Left lung (tissue), 10 donors: ENCODE measurements around the gene PRKAB2. TPM values are rescaled to one million over a fixed set of nuclear protein-coding genes. Genes with fewer than 3 reads are reported as not detected.
A peak's percentile ranks its signal among the peaks of the same experiment; 100 is the strongest.

Experiments
- ATAC-seq: fragments of 200-7000 bp; cut with Tn5 transposase; one replicate; pipeline ENCODE4 v1.9.1; 2020; ENCODE audit warnings: moderate library complexity
- DNase-seq, 4 donors: peaks; one replicate each; pipeline ENCODE4 v3.0.0-alpha.2; 2013 to 2020
- H3K27ac ChIP-seq, 2 donors: fragments of 200-600 bp; sonication (generic) in 1 of 2; one replicate each; pipeline versions ENCODE4 v1.5.0 to v1.8.0; 2020 to 2021
- H3K27me3 ChIP-seq, 2 donors: fragments of 200-600 bp; sonication (generic) in 1 of 2; one replicate each; pipeline versions ENCODE4 v1.5.0 to v1.8.0; 2020 to 2021
- H3K36me3 ChIP-seq, 2 donors: fragments of 200-600 bp; sonication (generic) in 1 of 2; one replicate each; pipeline versions ENCODE4 v1.5.0 to v1.8.0; 2020 to 2021
- H3K4me1 ChIP-seq, 2 donors: fragments of 200-600 bp; one replicate each; pipeline ENCODE4 v1.8.0; 2021
- H3K4me3 ChIP-seq, 2 donors: fragments of 200-600 bp; sonication (generic) in 1 of 2; one replicate each; pipeline versions ENCODE4 v1.5.0 to v1.8.0; 2020 to 2021; ENCODE audit warnings: mild to moderate bottlenecking in 1 of 2
- H3K9me3 ChIP-seq, 2 donors: fragments of 200-600 bp; sonication (generic) in 1 of 2; one replicate each; pipeline versions ENCODE4 v1.5.0 to v1.8.0; 2020 to 2021
- intact Hi-C, 2 donors: fragments of 100-400 bp; cut with DNase I; formaldehyde crosslinking; loops; one replicate each; pipeline versions ENCODE4 v1.11.2 to v1.14.2; 2022
- polyA plus RNA-seq, 6 donors: library from polyadenylated mRNA; unstranded; fragments of 120-200 nt; gene quantifications; one replicate each; pipeline ENCODE4 v1.2.1, GENCODE V29; 2013; ENCODE audit not compliant: insufficient read length in 6 of 6
- total RNA-seq, 2 donors: library from RNA; stranded (reverse); fragmentation: NEBNext Ultra II Directional; extraction: Animal tissue kit (Norgen Biotek cat#: 25700); gene quantifications; one replicate each; pipeline ENCODE4 v1.2.1, GENCODE V29; 2021
- TF ChIP-seq, protein P1 (sequence below), 2 donors: fragments of 200-600 bp; sonication (generic) in 1 of 2; IDR thresholded peaks; one replicate each; pipeline versions ENCODE4 v1.5.0 to v1.8.0; 2021; ENCODE audit warnings: antibody characterized with exemption in 2 of 2
- donor health status: DM: no; HTN: yes; CAD: no.
- donor health status: DM: no; HTN: no; CAD: no.

The PRKAB2 gene
- total and polyA plus RNA-seq, 8 donors: 9.7 to 42.7 (median 31.3) TPM

DNA sequence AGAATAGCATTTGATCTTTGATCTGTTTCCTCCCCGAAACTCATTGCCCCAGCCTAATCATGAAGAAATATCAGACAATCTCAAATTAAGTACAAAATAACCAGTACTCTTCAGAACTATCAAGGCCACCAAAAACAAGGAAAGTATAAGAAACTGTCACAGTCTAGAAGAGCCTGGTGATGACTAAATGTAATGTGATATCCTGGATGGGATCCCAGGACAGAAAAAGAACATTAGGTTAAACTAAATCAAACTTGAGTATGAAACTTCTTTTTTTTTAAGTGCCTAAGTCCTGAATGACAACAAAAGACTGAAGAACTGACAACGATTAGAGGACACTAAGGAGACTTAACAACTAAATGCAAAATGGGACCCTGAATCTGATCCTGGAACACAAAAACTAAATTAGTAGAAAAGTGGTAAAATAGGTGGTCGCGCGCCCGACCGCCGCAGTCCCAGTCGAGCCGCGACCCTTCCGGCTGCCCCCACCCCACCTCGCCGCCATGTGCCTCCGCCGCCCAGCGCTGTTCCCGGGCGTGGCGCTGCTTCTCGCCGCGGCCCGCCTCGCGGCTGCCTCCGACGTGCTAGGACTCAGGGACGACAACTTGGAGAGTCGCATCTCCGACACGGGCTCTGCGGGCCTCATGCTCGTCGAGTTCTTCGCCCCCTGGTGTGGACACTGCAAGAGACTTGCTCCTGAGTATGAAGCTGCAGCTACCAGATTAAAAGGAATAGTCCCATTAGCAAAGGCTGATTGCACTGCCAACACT lies 5.5 kb upstream of the PRKAB2 start:
- DNase-seq (peak in 2 of 4 donors; percentile 21 to 76), ATAC-seq (peak; percentile 16)
- intact Hi-C loops: no loop called here
- H3K36me3 ChIP-seq: peaks cover 0 to 6% of the 10 kb centered on the region in 2 donors
- peaks cover 9 to 12% of the 10 kb centered on the region in 2 donors for H3K4me1 ChIP-seq
- no peak overlapping the region for H3K4me3 ChIP-seq
- H3K27ac ChIP-seq: no peak overlapping the region
- peaks cover 0 to 3% of the 10 kb centered on the region in 2 donors for H3K9me3 ChIP-seq
- H3K27me3 ChIP-seq: no peaks in the 10 kb centered on the region
- TF ChIP-seq, protein P1, sequence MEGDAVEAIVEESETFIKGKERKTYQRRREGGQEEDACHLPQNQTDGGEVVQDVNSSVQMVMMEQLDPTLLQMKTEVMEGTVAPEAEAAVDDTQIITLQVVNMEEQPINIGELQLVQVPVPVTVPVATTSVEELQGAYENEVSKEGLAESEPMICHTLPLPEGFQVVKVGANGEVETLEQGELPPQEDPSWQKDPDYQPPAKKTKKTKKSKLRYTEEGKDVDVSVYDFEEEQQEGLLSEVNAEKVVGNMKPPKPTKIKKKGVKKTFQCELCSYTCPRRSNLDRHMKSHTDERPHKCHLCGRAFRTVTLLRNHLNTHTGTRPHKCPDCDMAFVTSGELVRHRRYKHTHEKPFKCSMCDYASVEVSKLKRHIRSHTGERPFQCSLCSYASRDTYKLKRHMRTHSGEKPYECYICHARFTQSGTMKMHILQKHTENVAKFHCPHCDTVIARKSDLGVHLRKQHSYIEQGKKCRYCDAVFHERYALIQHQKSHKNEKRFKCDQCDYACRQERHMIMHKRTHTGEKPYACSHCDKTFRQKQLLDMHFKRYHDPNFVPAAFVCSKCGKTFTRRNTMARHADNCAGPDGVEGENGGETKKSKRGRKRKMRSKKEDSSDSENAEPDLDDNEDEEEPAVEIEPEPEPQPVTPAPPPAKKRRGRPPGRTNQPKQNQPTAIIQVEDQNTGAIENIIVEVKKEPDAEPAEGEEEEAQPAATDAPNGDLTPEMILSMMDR (IDR thresholded peaks at IDR 0.05): no peak

DNA sequence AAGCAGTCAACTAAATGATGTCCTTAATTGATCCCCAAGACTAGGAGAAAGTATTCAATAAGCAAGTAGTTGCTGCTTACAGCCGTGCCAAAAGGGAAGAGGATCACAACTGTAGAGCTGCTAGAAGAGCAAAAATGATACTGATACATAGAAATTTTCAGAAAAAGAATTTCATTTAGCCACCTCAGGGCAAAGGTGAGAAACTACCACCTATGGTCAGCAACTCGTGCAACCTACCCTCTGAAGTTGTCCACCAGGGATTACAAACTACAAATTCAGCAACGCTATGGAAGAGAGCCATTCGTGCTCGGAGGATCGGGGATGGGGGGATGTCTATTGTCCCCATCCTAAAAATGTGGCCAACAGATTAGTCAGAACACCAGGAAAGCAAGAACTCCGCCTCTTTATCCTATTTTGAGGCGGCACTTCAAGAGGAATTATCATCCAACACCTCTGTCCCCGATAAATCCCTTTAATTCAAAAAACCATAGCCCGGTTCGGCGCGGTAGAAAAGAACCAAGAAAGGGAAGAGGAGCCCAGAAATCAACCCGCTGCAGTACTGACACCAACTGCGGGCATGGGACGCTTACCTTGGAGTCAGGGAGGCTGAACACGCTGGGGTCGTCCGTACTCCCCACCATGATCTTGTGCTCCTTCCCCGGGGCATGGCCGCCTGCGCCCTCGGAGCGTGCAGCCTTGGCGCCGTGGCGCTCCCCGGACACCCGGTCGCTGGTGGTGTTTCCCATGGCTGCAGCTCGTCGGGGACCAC lies 687 bp downstream of the PRKAB2 start:
- intact Hi-C loops: loop anchor here in 1 of 2 donors (5.0 kb wide), 1 partner anchor 71 kb away; the partner anchor contains the start of gene CHD1L
- no peaks in the 10 kb centered on the region for H3K27me3 ChIP-seq
- peaks cover 0 to 3% of the 10 kb centered on the region in 2 donors for H3K9me3 ChIP-seq
- ATAC-seq: no peak
- TF ChIP-seq, protein P1 (IDR thresholded peaks at IDR 0.05): no peak
- peaks cover 9 to 34% of the 10 kb centered on the region in 2 donors for H3K4me1 ChIP-seq
- H3K27ac ChIP-seq: peak overlapping the region; percentile 97 to 98
- peak overlapping the region; percentile 93 to 98 for H3K4me3 ChIP-seq
- H3K36me3 ChIP-seq: peaks cover 0 to 8% of the 10 kb centered on the region in 2 donors
- peak in 1 of 4 donors; percentile 16 for DNase-seq

DNA sequence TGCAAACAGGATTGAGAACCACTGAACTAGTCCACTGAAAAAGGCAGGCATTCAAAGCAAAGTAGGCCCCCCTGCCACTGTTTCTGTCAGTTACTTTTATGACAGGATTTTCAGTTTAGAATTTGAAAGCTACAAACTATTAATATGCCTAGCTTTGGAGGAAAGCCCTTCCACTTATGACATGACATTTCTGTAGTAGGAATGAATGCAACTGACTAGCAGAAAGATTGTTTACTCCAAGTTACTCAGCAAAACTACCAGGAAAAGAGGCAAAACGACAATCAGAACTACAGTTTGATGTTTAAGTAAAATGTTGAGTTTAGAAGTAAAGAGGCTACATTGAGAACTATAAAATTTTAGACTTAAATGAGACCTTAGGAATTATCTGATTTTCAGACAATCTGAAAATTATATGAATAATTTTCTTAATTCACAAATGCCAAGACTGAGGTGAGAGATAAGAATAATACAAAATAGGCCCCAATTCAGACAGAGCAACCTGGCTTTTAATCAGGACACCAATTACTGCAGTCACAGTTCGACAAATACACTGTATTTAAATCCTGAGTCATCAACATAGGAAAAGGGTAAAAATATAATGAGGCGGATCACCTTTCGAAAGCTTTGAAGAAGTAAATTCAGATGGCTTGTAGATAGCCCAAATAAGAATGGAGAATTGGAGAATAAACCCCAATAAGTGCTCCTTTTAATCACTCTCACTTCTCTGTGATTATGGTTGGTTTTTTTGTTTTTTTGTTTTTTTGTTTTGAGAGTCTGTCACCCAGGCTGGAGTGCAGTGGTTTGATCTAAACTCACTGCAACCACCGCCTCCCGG lies 2.2 kb downstream of the PRKAB2 start:
- peak overlapping the region in 1 of 2 donors; percentile 98 for H3K4me3 ChIP-seq
- H3K27ac ChIP-seq: no peak overlapping the region
- H3K36me3 ChIP-seq: peaks cover 0 to 22% of the 10 kb centered on the region in 2 donors
- intact Hi-C loops: loop anchor here in 1 of 2 donors (5.0 kb wide), 1 partner anchor 72 kb away; the partner anchor contains the start of gene CHD1L
- H3K27me3 ChIP-seq: no peaks in the 10 kb centered on the region
- no peak for ATAC-seq
- DNase-seq: no peak
- TF ChIP-seq, protein P1 (IDR thresholded peaks at IDR 0.05): no peak
- H3K4me1 ChIP-seq: peaks cover 9 to 34% of the 10 kb centered on the region in 2 donors
- no peaks in the 10 kb centered on the region for H3K9me3 ChIP-seq

DNA sequence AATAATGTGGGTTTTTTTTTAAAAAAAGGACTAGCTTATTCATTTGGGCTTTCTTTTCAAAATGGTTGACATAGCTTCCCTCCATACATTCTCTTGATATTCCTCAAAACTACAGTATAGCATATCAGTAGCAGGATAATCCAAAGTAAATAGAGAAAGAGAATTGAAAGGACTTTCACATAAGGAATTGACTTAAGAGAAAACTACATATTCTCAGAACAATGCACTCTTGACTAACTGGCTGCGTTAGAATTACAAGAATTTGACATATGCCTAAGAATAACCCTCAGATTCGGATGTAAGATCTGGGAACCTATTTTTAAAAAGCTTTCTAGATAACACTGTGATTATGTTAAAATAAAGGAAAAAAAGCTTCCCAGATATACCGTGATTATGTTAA lies 3.1 kb downstream of the PRKAB2 start:
- no peak for ATAC-seq
- intact Hi-C loops: no loop called here
- no peak for DNase-seq
- TF ChIP-seq, protein P1 (IDR thresholded peaks at IDR 0.05): no peak
- Histone ChIP-seq H3K4me1 (peaks cover 5 to 34% of the 10 kb centered on the region in 2 donors), H3K27me3 (no peaks in the 10 kb centered on the region), H3K27ac (no peak overlapping the region), H3K9me3 (no peaks in the 10 kb centered on the region), H3K4me3 (no peak overlapping the region), H3K36me3 (peaks cover 0 to 31% of the 10 kb centered on the region in 2 donors)
